NCI-H510A treated with DMSO at 0.1 percent for 48 hours (cell line): ENCODE data around the gene VPS51.
A peak's percentile ranks its signal among the peaks of the same experiment; 100 is the strongest.

Experiments used
- DNase-seq: peaks from one replicate; lab custom pipeline; 2025; lab: John Stamatoyannopoulos, UW

VPS51 gene

GRCh38 chr11:65095974-65096806, at the start of gene VPS51:
VPS51 (plus strand) TSS chr11:65096214; CDS start chr11:65096251, 37 bp downstream.
- peak; percentile 81 for DNase-seq

DNA sequence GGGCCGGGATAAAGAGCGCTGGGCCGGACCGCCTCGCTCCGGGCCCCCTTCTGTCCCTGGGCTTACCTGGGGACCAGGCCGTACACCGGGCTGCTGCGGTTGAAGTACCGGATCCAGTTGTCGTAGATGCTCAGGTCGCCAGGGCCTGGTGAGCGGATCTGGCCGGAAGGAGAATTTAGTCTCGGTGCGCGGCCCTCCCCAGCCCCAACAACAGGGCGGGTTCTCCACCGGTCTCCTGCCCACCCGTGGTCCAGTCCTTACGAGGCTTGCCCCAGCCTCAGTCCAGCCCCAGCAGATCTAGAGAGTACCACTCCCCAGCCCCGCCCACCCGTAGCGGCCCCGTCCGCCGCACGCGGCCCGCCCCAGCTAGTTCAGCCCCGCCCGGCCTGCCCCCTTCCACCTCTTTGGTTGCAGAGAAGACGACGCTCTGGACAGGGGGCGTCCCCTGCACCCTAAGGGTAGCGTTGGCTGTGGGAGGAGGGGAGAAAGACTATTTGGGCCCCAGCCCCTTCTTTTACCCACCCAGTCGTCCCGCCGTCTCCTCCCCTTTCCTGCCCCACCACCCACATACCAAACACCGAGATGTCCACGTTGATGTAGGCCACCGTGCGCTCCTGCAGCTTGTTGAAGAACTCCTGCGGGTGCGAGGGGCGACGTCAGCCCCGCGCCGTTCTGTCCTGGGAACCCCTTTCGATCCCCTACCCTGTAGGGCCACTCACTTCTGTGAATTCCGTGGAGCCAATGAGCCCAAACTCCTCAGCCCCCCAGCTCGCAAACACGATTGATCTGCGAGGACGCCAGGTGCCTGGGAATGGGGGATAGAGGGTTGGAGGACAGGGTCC, 48.2 kb upstream of the VPS51 start:
- no peak for DNase-seq

DNA sequence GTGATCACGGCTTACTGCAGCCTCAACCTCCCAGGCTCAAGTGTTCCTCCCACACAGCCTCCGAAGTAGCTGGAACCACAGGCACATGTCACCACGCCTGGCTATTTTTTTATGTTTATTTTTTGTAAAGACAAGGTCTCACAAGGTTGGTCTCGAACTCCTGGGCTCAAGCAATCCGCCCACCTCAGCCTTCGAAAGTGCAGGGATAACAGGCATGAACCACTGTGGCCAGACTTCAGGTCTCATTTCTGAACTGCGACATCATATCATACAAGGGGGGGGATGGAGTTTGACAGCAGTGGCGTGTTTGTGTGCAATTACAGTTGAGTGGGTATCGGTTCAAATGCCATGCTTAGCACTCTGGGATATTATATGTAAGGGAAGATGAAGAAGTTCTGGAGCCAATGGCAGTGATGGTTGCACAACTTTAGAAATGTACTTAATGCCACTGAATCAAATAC, 44.6 kb upstream of the VPS51 start:
- DNase-seq = no peak

GRCh38 chr11:65053827-65054508, 42.0 kb upstream of the VPS51 start:
- no peak for DNase-seq

GRCh38 chr11:65055538-65055937, 40.5 kb upstream of the VPS51 start:
- DNase-seq = no peak

GRCh38 chr11:65056999-65057398, 39.0 kb upstream of the VPS51 start:
- no peak for DNase-seq

DNA sequence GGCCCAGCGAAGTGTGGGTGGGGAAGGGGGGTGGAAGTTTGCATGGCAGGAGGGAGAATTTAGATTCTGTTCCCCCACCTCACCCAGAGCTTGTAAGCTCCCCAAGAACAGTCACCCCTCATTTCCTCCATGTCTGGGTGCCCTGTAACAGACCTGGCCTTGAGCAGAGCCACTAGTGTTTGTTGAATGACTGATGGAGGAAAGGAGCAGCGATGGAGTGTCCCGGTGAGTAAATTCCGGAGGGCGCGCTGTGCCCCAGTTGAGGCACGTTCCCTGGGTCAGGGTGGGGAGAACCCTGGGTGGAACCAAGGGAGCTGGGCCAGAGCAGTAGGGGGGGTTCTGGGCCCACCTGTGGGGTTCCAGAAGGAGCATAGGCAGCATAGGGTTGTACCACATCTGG, 38.5 kb upstream of the VPS51 start:
- DNase-seq = no peak

DNA sequence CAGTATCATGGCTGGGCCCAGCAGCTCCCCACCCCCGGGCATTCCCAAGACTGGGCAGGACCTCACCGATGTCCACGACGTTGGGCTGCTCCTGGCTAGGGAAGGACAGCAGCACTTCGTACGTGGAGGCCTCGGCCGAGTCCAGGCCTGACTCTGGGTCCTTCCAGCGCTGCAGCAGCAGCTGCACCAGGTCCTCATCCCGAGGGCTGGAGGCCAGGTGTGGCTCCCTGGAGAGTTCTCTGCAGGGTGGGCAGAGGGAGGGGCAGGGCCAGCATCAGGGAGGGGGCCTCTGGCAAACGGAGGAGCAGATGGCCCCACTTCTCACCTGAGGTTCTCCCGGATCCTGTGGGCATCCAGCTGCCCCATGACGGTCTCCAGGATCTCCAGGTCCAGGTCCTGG, 38.0 kb upstream of the VPS51 start:
- no peak for DNase-seq

DNA sequence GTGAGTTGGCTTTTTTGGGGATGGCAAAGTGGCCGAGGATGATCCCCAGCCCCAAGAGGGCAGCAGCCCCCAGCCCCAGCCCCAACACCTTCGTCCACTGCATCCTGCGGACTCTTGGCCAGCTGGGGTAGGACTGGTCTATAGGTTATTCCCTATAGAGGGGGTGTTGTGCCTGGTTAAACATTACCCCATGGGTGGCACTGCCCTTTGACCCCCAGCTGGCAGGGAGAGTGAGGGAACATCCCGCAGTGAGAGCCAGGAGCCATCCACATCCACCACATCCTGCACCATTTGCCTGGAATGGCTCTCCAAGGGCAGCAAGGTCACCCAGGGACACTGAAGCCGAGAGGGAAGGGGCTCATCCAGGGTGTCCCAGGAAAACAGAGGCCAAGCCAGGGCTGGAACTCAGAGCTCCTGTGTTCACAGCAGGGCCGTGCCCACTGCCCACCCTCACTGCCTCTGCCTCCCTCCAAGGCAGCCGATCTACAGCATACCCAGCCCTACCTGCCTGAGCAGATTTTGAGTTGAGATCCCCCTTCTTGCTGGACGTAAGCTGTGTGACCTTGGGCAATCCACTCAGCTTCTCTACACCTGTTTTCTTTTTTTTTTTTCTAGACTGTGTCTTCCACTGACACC, 37.5 kb upstream of the VPS51 start, which contains the start of gene NAALADL1:
NAALADL1 (minus strand) TSS at position 135 of the 636 bp plus-strand sequence; CDS start at position 103, 32 bp downstream.
- DNase-seq = no peak

DNA sequence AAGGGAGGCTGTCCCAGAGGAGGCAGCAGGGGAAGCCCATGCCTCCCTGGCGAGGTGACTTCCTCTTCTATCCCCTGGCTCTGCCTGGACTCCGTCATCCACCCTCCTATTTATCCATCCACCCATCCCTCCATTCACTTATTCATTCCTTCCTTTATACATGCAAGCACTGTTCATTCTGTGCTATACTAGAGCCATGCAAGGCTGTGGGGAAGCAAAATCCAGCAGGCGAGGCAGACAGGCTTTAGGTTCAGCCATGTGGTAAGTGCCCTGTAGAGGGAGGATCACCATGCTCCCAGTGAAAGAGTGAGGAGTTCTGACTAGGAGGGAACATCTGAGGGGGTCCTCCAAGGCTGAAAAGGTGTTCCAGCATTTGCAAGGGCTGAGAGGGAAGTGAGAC, 36.5 kb upstream of the VPS51 start:
- DNase-seq = no peak

DNA sequence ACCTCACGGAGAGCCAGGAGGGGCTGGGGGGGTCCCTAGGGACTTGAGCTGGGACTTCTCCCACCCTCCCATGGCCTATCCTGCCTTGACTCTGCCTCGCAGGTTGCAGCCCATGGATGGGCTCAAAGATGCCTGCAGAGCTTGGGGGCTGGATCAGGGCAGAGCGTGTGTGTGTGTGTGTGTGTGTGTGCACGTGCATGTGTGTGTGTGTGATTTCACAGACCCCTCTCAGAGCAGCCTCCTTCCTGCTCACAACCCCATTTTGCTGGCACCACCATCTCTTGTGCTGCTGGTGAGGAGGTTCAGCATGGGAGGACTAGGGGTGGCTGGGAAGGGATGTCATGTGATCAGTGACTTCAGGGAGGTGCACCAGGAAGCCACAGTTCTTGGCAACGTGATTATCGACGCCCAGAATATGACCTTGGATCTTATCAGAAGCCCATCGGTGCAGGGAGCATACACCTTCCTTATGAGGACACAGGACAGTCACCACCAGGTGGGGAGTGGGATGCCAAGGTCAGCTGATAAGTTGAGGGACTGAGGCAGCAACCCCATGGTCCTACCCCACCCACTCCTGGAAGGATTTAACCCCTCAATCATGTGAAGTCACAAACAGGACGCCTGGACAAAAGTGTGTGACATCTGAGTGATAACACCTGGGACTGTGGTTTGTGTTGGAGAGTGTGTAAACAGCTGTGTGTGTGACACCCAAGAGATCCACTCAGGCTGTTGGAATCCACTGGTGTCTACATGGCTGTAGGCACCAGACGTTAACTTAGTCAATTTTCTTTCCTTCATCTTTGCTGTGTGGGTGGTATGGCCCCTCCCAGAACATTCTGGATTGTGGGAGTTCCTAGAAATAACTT, 35.8 kb upstream of the VPS51 start:
- no peak for DNase-seq

DNA sequence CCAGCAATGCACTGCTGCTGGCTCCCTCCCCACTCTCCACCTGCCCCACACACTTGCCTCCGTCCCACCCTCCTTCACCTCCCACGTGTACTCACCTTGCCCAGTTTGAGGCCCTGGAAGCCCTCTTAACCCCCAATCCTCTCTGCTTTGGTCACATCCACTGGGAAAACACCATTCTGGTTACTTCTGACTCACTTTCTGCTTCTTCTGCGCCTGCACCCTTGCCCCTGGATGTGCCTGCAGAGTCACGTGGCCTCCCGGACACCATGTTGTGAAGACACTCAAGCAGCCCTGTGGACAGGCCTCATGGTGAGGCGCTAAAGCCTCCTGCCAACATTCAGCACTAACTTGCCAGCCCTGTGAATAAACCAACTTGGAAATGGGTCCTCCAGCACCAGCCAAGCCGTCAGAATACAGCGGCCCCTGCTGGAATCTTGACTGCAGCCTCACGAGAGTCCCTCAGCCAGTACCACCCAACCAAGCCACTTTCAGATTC, 35.1 kb upstream of the VPS51 start:
- no peak for DNase-seq

GRCh38 chr11:65063532-65063931, 32.5 kb upstream of the VPS51 start:
- no peak for DNase-seq

GRCh38 chr11:65064847-65065240, 31.2 kb upstream of the VPS51 start:
- DNase-seq = no peak

DNA sequence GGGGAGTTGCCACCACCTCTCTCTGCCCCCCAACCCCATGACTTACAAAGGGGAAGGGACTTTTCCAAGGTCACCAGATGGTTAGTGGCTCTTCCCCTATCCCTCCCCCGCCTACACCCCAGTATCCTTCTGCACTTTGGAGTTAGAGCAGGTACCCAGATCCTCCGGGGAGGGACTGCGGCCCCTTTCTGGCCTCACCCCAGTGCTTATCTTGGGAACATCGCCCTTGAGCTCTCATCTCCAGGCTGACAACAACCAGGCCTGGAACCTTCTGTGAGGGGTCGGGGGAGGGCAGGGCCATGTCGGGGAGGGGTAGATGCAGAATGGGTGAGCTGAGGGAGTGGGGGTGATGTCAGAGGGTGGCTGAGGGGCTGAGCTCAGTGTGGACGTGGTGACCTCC, 30.2 kb upstream of the VPS51 start:
- no peak for DNase-seq

DNA sequence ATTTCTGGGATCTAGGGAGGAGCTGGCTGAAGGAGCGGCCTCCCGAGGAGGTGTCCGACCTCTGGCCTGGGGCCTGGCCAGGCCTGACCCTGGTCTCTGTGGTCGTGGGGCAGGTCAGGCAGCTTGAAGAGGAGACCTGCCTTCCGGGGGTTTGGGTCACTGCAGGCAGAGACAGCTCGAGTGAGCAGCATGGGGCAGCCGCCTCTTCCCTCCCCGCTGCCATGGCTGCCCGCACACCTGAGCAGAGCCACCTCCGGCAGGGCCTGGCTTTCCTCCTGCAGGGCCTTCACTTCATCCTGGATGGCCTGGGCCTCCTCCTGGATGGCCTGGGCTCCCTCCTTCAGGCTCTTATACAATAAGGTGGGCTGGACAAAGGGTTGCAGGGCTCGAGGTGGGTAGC, 29.7 kb upstream of the VPS51 start:
- no peak for DNase-seq

DNA sequence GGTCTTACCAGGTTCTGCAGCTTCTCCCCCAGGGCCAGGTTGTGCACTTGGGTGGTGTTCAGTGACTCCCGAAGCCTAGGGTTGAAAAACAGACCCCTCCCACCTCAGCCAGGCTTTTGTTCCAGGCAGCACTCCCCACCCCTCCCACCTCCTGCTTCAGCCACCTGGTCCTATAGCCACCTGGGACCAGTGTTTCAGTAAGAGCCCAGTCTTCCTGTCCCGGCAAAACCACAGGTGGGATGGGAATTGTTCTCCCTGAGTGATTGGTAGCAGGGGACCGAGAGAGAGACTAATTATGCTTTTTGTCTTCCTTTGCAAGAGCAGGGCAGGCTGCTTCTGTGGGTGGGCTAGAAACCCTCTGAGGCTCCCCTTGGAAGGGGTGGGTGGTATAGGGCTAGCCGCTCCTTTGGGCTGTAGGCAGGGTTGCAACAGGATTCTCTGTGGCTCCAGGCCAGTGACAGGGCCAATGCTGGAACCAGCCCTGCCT, 29.2 kb upstream of the VPS51 start:
- peak; percentile 55 for DNase-seq

- no peak for DNase-seq
Measured at GRCh38 chr11:65067446-65067845, 28.6 kb upstream of the VPS51 start.

- DNase-seq = no peak
Measured at GRCh38 chr11:65069217-65069616, 26.8 kb upstream of the VPS51 start.

GRCh38 chr11:65071907-65072630, 23.9 kb upstream of the VPS51 start:
- no peak for DNase-seq
